ENCODE measurements around the gene ANO2. TPM values are rescaled to one million over a fixed set of nuclear protein-coding genes. Genes with fewer than 3 reads are reported as not detected.

The ANO2 gene
- total RNA-seq, 1 donor from 2014 or later = not detected

DNA sequence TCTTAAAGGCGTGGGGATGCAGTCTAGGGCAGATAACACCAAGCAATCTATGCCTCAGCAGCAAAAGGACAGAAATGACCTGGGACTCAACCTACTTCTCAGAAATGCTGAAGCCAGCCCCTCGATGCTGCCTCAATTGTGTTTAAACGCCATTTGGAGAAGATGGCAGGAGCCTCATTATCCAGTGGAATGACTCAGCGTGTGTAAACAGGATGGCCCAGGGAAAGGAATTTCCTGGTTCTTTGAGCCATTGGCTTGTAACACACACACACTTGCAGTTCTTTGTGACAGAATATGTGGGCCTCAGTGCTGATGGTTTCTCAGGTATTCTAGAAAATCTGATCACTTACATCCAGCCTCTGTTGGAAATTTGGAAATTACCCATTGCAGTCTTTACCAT, 358.9 kb downstream of the ANO2 start:
- TF ChIP-seq, protein P1, sequence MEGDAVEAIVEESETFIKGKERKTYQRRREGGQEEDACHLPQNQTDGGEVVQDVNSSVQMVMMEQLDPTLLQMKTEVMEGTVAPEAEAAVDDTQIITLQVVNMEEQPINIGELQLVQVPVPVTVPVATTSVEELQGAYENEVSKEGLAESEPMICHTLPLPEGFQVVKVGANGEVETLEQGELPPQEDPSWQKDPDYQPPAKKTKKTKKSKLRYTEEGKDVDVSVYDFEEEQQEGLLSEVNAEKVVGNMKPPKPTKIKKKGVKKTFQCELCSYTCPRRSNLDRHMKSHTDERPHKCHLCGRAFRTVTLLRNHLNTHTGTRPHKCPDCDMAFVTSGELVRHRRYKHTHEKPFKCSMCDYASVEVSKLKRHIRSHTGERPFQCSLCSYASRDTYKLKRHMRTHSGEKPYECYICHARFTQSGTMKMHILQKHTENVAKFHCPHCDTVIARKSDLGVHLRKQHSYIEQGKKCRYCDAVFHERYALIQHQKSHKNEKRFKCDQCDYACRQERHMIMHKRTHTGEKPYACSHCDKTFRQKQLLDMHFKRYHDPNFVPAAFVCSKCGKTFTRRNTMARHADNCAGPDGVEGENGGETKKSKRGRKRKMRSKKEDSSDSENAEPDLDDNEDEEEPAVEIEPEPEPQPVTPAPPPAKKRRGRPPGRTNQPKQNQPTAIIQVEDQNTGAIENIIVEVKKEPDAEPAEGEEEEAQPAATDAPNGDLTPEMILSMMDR (IDR thresholded peaks at IDR 0.05; ENCODE audit: insufficient read depth, low read length, severe bottlenecking) = no peak
- no peaks in the 10 kb centered on the region for H3K27me3 ChIP-seq (ENCODE audit: control insufficient read depth, insufficient read depth, low read length)
- peak; percentile 68 for DNase-seq (ENCODE audit: low read depth)
- H3K36me3 ChIP-seq (ENCODE audit: control insufficient read depth, insufficient read depth, low read length) = no peaks in the 10 kb centered on the region
- FAIRE-seq = no peak
- H3K4me3 ChIP-seq (ENCODE audit: low read depth, low read length) = no peak overlapping the region

DNA sequence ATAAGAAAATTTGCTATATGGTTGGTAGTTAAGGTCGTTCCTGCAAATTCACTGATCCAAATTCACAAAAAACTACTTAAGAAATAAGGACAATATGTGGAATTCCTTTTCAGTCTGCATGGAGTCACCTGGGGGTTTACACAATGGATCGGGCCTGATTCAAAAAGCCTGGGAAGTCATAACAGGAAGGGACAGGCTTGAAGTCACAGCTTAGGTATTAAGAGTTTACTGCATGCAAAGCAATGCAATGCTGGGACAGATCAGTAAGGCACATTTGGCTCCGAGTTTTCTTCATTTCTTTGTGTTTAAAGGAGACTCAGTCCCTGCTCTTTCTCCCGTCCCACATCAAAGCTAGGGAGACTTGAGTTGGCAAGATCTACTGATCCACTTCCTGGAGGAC, 359.9 kb downstream of the ANO2 start:
- DNase-seq (ENCODE audit: low read depth) (no peak), FAIRE-seq (no peak)
- H3K4me3 ChIP-seq (ENCODE audit: low read depth, low read length) = no peak overlapping the region
- H3K36me3 ChIP-seq (ENCODE audit: control insufficient read depth, insufficient read depth, low read length) = no peaks in the 10 kb centered on the region
- no peaks in the 10 kb centered on the region for H3K27me3 ChIP-seq (ENCODE audit: control insufficient read depth, insufficient read depth, low read length)
- TF ChIP-seq, protein P1 (IDR thresholded peaks at IDR 0.05; ENCODE audit: insufficient read depth, low read length, severe bottlenecking) = no peak

DNA sequence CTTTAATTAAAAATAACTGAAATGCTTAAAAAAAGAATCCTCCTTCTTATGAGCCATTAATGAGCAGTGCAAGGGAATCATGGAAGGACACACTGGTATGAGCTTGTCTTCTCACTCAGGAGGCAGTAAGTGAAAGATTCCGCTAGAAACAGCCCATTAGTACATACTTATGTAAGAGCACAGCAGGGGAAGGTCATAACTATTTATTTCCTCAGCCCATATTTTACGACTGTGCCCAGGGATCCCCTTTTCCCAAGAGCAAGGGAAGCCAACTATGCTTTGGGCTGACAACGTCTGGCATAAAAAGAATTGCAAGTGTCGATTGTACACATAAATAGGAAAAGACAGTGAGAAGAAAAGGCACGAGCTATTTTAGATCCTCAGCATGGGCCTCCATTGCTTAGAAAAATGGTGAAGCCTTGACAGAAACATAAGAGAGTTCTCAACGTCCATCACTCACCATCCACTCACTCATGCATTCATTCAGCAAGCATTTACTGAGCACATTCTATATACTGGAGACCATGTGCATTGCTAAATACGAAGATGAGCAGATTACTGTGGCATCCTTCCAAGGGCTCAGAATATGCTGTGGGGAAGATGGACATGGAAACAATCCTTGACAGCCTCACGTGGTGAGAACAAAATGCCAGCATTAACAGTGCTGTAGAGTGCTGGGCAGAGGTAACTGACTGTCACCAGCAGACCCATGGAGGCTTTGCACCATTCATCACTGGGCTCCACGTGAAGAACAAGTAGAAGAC, 360.5 kb downstream of the ANO2 start:
- TF ChIP-seq, protein P1 (IDR thresholded peaks at IDR 0.05; ENCODE audit: insufficient read depth, low read length, severe bottlenecking) = no peak
- Histone ChIP-seq H3K4me3 (ENCODE audit: low read depth, low read length) (no peak overlapping the region), H3K27me3 (ENCODE audit: control insufficient read depth, insufficient read depth, low read length) (no peaks in the 10 kb centered on the region), H3K36me3 (ENCODE audit: control insufficient read depth, insufficient read depth, low read length) (no peaks in the 10 kb centered on the region)
- DNase-seq (ENCODE audit: low read depth) (no peak), FAIRE-seq (peak; percentile 90)

DNA sequence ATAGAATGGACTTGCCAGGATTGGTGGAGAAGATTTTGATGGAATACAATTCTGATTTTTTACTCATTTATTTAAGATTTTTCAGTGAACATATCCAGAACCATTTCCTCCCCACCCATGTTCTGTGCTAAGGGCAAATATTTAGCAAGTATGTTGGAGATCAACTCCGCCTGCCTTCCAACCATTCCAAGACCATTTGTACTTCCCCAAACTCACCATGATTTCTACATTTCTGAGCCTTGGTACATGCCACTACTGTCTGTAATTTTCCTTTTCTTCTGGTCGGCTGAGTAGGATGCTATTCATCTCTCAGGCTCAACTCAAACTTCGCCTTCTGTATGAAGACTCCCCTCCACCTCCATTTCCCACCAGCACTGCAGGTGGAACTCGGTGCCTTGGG, 362.5 kb downstream of the ANO2 start:
- no peaks in the 10 kb centered on the region for H3K36me3 ChIP-seq (ENCODE audit: control insufficient read depth, insufficient read depth, low read length)
- DNase-seq (ENCODE audit: low read depth) (no peak), FAIRE-seq (no peak)
- TF ChIP-seq, protein P1 (IDR thresholded peaks at IDR 0.05; ENCODE audit: insufficient read depth, low read length, severe bottlenecking) = no peak
- no peaks in the 10 kb centered on the region for H3K27me3 ChIP-seq (ENCODE audit: control insufficient read depth, insufficient read depth, low read length)
- no peak overlapping the region for H3K4me3 ChIP-seq (ENCODE audit: low read depth, low read length)

DNA sequence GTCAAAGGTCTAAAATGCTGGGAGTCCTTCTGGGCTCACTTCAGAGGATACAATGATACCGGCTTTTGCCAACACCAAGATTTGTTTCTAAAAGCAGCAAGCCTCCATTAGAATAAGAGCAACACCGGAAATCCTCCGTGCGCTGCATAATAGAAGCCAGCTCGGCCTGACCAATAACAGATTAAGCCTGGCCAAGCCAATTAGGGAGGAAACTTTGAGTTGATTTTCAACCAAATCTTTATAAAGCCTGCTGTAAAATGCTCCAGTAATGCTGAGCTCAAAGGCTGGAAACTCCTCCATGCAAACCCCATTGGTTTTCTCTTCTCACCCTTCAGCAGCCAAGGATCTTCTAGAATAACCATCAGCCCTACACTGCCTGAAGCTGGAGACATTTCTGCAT, 363.0 kb downstream of the ANO2 start:
- Histone ChIP-seq H3K36me3 (ENCODE audit: control insufficient read depth, insufficient read depth, low read length) (no peaks in the 10 kb centered on the region), H3K4me3 (ENCODE audit: low read depth, low read length) (no peak overlapping the region), H3K27me3 (ENCODE audit: control insufficient read depth, insufficient read depth, low read length) (no peaks in the 10 kb centered on the region)
- TF ChIP-seq, protein P1 (IDR thresholded peaks at IDR 0.05; ENCODE audit: insufficient read depth, low read length, severe bottlenecking) = no peak
- DNase-seq (ENCODE audit: low read depth) (no peak), FAIRE-seq (no peak)

DNA sequence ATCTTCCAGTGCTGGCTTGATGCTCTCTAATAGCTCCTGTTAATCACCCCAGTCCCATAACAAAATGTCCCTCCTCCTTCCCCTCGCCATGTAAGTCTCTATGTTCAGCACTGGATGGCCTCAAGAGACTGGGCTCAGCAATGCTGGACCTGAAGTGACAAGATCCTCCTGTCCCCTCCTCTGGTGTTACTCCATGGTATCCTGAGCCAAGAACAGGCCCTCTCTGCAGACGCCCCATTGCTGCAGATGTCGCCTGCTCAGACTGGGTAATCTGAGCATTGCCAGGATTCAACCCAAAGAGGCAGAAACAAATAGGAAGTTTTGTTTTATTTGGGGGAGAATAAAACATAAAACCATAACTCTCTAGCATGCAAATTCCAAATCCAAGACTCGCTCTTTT, 363.4 kb downstream of the ANO2 start:
- Histone ChIP-seq H3K27me3 (ENCODE audit: control insufficient read depth, insufficient read depth, low read length) (no peaks in the 10 kb centered on the region), H3K36me3 (ENCODE audit: control insufficient read depth, insufficient read depth, low read length) (no peaks in the 10 kb centered on the region), H3K4me3 (ENCODE audit: low read depth, low read length) (no peak overlapping the region)
- FAIRE-seq (no peak), DNase-seq (ENCODE audit: low read depth) (no peak)
- TF ChIP-seq, protein P1 (IDR thresholded peaks at IDR 0.05; ENCODE audit: insufficient read depth, low read length, severe bottlenecking) = no peak

Measured in bronchial epithelial cell (primary cell).